ENCODE results near the gene UNC5CL. TPM values are rescaled to one million over a fixed set of nuclear protein-coding genes. Genes with fewer than 3 reads are reported as not detected.

Gene UNC5CL
- total and polyA plus RNA-seq, 2 of the 4 experiments (the other 2 are of a cell fraction): not detected

GRCh38 chr6:41045664-41046063 is 6.6 kb upstream of the UNC5CL start:
- Histone ChIP-seq H4K8ac (ENCODE audit: low read depth in 2 of 2, low read length in 2 of 2) (no peak overlapping the region), H3K9ac (ENCODE audit: low read depth, low read length) (no peak overlapping the region), H3K27me3 (ENCODE audit: control insufficient read depth, insufficient read depth, low read length) (peaks cover 16% of the 10 kb centered on the region), H4K91ac (ENCODE audit: insufficient read depth, low read depth, low read length) (no peak overlapping the region), H3K4me1 (ENCODE audit: control insufficient read depth, insufficient read depth, low read length) (no peaks in the 10 kb centered on the region), H2AK9ac (replicated peaks; ENCODE audit: low read depth, low read length, poor library complexity) (no peak overlapping the region), H3K9me3 (ENCODE audit: control insufficient read depth, insufficient read depth, low read length) (no peaks in the 10 kb centered on the region), H3K4me2 (ENCODE audit: low read depth, low read length) (no peak overlapping the region), H3K56ac (ENCODE audit: extremely low read depth, insufficient read depth, low read length) (no peak overlapping the region), H3K18ac (ENCODE audit: low read depth, low read length) (no peak overlapping the region), H3K4me3 (ENCODE audit: insufficient read depth, low read depth, low read length) (no peak overlapping the region), H3K14ac (replicated peaks; ENCODE audit: low read depth, low read length) (no peak overlapping the region), H3K9me1 (ENCODE audit: insufficient read depth, low read length) (0 out of 2 replicates have a peak, but pooled peaks cover 4% of the 10 kb centered on the region), H3K36me3 (ENCODE audit: control insufficient read depth, insufficient read depth, low read length) (no peaks in the 10 kb centered on the region), H4K20me1 (ENCODE audit: insufficient read depth, low read length) (no peaks in the 10 kb centered on the region), H2AK5ac (ENCODE audit: low read depth, low read length) (no peak overlapping the region), H3K4ac (ENCODE audit: low read depth, low read length) (no peak overlapping the region), H4K5ac (ENCODE audit: low read depth, low read length) (no peak overlapping the region), H2AFZ (replicated peaks; ENCODE audit: low read length, poor library complexity) (no peak overlapping the region), H3K79me1 (ENCODE audit: low read depth in 1 of 2, low read length in 2 of 2) (no peaks in the 10 kb centered on the region), H3K23ac (ENCODE audit: low read depth, low read length) (no peak overlapping the region), H2BK5ac (ENCODE audit: low read depth, low read length, poor library complexity, severe bottlenecking) (no peak overlapping the region), H2BK20ac (ENCODE audit: low read depth, low read length) (no peak overlapping the region), H2BK120ac (ENCODE audit: low read depth, low read length) (no peak overlapping the region), H2BK15ac (ENCODE audit: low read depth, low read length) (no peak overlapping the region), H3K27ac (ENCODE audit: insufficient read depth, low read length) (no peak overlapping the region)
- no TSS peak for BruUV-seq (replicated peaks)
- ATAC-seq (ENCODE audit: low read depth) (no peak), DNase-seq (no peak)
- in situ Hi-C loops (cut with MboI; ENCODE audit: low sequenced_read_pairs): loop anchor here (25.0 kb wide), 2 partner anchors 1058 to 1683 kb away; no protein-coding TSS in a partner anchor
- ChIA-PET POLR2A (ENCODE audit: unreplicated experiment) (no interaction called here), CTCF (interaction anchor here (0.7 to 1.5 kb wide), 2 partner anchors 11 to 222 kb away, joined by 3 to 4 read pairs; no protein-coding TSS in a partner anchor)
- TF ChIP-seq MAFK (IDR thresholded peaks at IDR 0.05; ENCODE audit: low read depth, low read length) (no peak), USF2 (IDR thresholded peaks at IDR 0.05; ENCODE audit: low read depth, low read length) (no peak), RFX5 (IDR thresholded peaks at IDR 0.05; ENCODE audit: low read depth, low read length) (no peak), CEBPB (IDR thresholded peaks at IDR 0.05; ENCODE audit: low read depth, low read length) (no peak), ELK1 (IDR thresholded peaks at IDR 0.05; ENCODE audit: borderline replicate concordance, low read depth, low read length) (no peak), BHLHE40 (IDR thresholded peaks at IDR 0.05; ENCODE audit: low read depth, low read length) (no peak), MAZ (IDR thresholded peaks at IDR 0.05; ENCODE audit: borderline replicate concordance, low read depth, low read length) (no peak), RCOR1 (IDR thresholded peaks at IDR 0.05; ENCODE audit: insufficient replicate concordance, low read length) (no peak), POLR2A (IDR thresholded peaks at IDR 0.05; ENCODE audit: low read depth, low read length) (no peak), FOS (IDR thresholded peaks at IDR 0.05; ENCODE audit: low read depth, low read length) (no peak), RAD21 (IDR thresholded peaks at IDR 0.05; ENCODE audit: low read length) (no peak), NFE2L2 (IDR thresholded peaks at IDR 0.05; ENCODE audit: low read depth, low read length) (no peak), SMC3 (IDR thresholded peaks at IDR 0.05; ENCODE audit: low read depth, low read length) (no peak), MXI1 (IDR thresholded peaks at IDR 0.05; ENCODE audit: borderline replicate concordance, low read depth, low read length) (no peak), CHD1 (IDR thresholded peaks at IDR 0.05; ENCODE audit: low read depth, low read length) (no peak), CTCF (conservative IDR thresholded peaks at IDR 0.05; ENCODE audit: low read depth, low read length) (no peak)
- intact Hi-C loops (cut with micrococcal nuclease): no loop called here
- dilution Hi-C loops (cut with HindIII; ENCODE audit: low sequenced_read_pairs, unreplicated experiment): no loop called here
- WGBS, 2 experiments (ENCODE audit: extremely low coverage in 2 of 2, insufficient read length in 1 of 2): no CpG with 5 or more reads among the region's 5 CpGs

All from IMR-90 (cell line).